ENCODE measurements around the gene CDKN1B.
A peak's percentile ranks its signal among the peaks of the same experiment; 100 is the strongest.

The CDKN1B gene

GRCh38 chr12:12699345-12699744 lies 17.8 kb upstream of the CDKN1B start:
- Histone ChIP-seq H3K9ac (ENCODE audit: low read length) (no peak overlapping the region), H3K9me2 (ENCODE audit: low read depth, low read length) (no peaks in the 10 kb centered on the region), H3K4me2 (ENCODE audit: low read length) (no peak overlapping the region), H3K4me1 (ENCODE audit: insufficient read depth, low read length, severe bottlenecking) (peaks cover 61% of the 10 kb centered on the region), H2AFZ (ENCODE audit: low read length) (no peak overlapping the region), H3K36me3 (ENCODE audit: insufficient read depth, low read length) (no peaks in the 10 kb centered on the region), H3K79me2 (ENCODE audit: insufficient read depth, low read length) (no peaks in the 10 kb centered on the region), H3K27ac (ENCODE audit: low read depth, low read length, poor library complexity, severe bottlenecking) (peak overlapping the region; percentile 45), H3F3A (ENCODE audit: insufficient read depth, low read length) (0 out of 2 replicates have a peak, but pooled peaks cover 7% of the 10 kb centered on the region), H4K20me1 (ENCODE audit: insufficient read depth, low read length) (no peaks in the 10 kb centered on the region), H3K9me3 (ENCODE audit: low read length) (no peaks in the 10 kb centered on the region), H3K27me3 (ENCODE audit: insufficient read depth, low read length) (no peaks in the 10 kb centered on the region), H3K4me3 (ENCODE audit: low read depth, low read length, poor library complexity, severe bottlenecking) (no peak overlapping the region)
- no peak for TF ChIP-seq EZH2 (IDR thresholded peaks at IDR 0.05; ENCODE audit: borderline replicate concordance, low read length)
- TF ChIP-seq CTCF (IDR thresholded peaks at IDR 0.05; ENCODE audit: low read length): no peak

DNA sequence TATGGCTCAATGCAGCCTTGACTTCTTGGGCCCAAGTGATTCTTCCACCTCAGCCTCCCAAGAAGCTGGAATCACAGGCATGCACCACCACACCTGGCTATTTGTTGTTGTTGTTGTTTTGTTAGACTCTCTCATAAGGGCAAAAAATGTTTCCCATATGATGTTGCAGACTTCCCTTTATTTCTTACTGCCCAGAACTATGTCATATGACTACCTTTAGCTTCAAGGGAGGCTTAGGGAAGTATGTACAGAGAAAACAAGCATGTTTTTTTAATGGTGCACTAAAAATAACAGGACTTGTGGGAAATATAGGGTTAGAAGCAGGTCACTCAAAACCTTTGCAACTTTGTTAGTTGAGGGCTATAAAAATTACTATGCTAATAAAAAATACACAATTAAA lies 16.9 kb upstream of the CDKN1B start:
- Histone ChIP-seq H3K9me3 (ENCODE audit: low read length) (no peaks in the 10 kb centered on the region), H2AFZ (ENCODE audit: low read length) (no peak overlapping the region), H3K79me2 (ENCODE audit: insufficient read depth, low read length) (no peaks in the 10 kb centered on the region), H3F3A (ENCODE audit: insufficient read depth, low read length) (0 out of 2 replicates have a peak, but pooled peaks cover 7% of the 10 kb centered on the region), H4K20me1 (ENCODE audit: insufficient read depth, low read length) (no peaks in the 10 kb centered on the region), H3K27me3 (ENCODE audit: insufficient read depth, low read length) (no peaks in the 10 kb centered on the region), H3K4me1 (ENCODE audit: insufficient read depth, low read length, severe bottlenecking) (peaks cover 69% of the 10 kb centered on the region), H3K4me2 (ENCODE audit: low read length) (no peak overlapping the region), H3K9me2 (ENCODE audit: low read depth, low read length) (no peaks in the 10 kb centered on the region), H3K4me3 (ENCODE audit: low read depth, low read length, poor library complexity, severe bottlenecking) (no peak overlapping the region), H3K9ac (ENCODE audit: low read length) (no peak overlapping the region), H3K36me3 (ENCODE audit: insufficient read depth, low read length) (no peaks in the 10 kb centered on the region), H3K27ac (ENCODE audit: low read depth, low read length, poor library complexity, severe bottlenecking) (peak overlapping the region; percentile 51)
- TF ChIP-seq EZH2 (IDR thresholded peaks at IDR 0.05; ENCODE audit: borderline replicate concordance, low read length): no peak
- no peak for TF ChIP-seq CTCF (IDR thresholded peaks at IDR 0.05; ENCODE audit: low read length)

- Histone ChIP-seq H3K27me3 (ENCODE audit: insufficient read depth, low read length) (no peaks in the 10 kb centered on the region), H3K27ac (ENCODE audit: low read depth, low read length, poor library complexity, severe bottlenecking) (peak overlapping the region; percentile 21), H3K9me2 (ENCODE audit: low read depth, low read length) (no peaks in the 10 kb centered on the region), H4K20me1 (ENCODE audit: insufficient read depth, low read length) (no peaks in the 10 kb centered on the region), H3K4me3 (ENCODE audit: low read depth, low read length, poor library complexity, severe bottlenecking) (no peak overlapping the region), H3F3A (ENCODE audit: insufficient read depth, low read length) (0 out of 2 replicates have a peak, but pooled peaks cover 7% of the 10 kb centered on the region), H3K36me3 (ENCODE audit: insufficient read depth, low read length) (no peaks in the 10 kb centered on the region), H3K4me1 (ENCODE audit: insufficient read depth, low read length, severe bottlenecking) (peaks cover 67% of the 10 kb centered on the region), H3K9me3 (ENCODE audit: low read length) (no peaks in the 10 kb centered on the region), H3K9ac (ENCODE audit: low read length) (no peak overlapping the region), H3K4me2 (ENCODE audit: low read length) (no peak overlapping the region), H3K79me2 (ENCODE audit: insufficient read depth, low read length) (no peaks in the 10 kb centered on the region), H2AFZ (ENCODE audit: low read length) (no peak overlapping the region)
- TF ChIP-seq CTCF (IDR thresholded peaks at IDR 0.05; ENCODE audit: low read length) (no peak), EZH2 (IDR thresholded peaks at IDR 0.05; ENCODE audit: borderline replicate concordance, low read length) (no peak)
Observed at GRCh38 chr12:12701457-12701856, 15.7 kb upstream of the CDKN1B start.
